ENCODE data around the gene DPP6.
A peak's percentile ranks its signal among the peaks of the same experiment; 100 is the strongest.
"Not testable (repeated sequence)": the region's sequence is repeated elsewhere in the genome, so short reads cannot be mapped to it uniquely, and the experiment has no call there.

The DPP6 gene

GRCh38 chr7:154055491-154056106 is 3.4 kb downstream of the DPP6 start:
- CTCF ChIA-PET; H3K4me3 ChIP-seq (ENCODE audit: low read depth, low read length); POLR2A ChIA-PET; DNase-seq (ENCODE audit: low read depth, low spot score): not testable (repeated sequence)

- DNase-seq (ENCODE audit: low read depth, low spot score); POLR2A ChIA-PET; H3K4me3 ChIP-seq (ENCODE audit: low read depth, low read length); CTCF ChIA-PET: not testable (repeated sequence)
Observed at GRCh38 chr7:154058783-154059182, 6.6 kb downstream of the DPP6 start.

GRCh38 chr7:154060551-154060950 is 8.4 kb downstream of the DPP6 start:
- DNase-seq (ENCODE audit: low read depth, low spot score); CTCF ChIA-PET; H3K4me3 ChIP-seq (ENCODE audit: low read depth, low read length); POLR2A ChIA-PET: not testable (repeated sequence)

GRCh38 chr7:154071833-154072232 is 19.6 kb downstream of the DPP6 start:
- CTCF ChIA-PET; POLR2A ChIA-PET; H3K4me3 ChIP-seq (ENCODE audit: low read depth, low read length); DNase-seq (ENCODE audit: low read depth, low spot score): not testable (repeated sequence)
- peak; percentile 25 for TF ChIP-seq CTCF (IDR thresholded peaks at IDR 0.05; ENCODE audit: insufficient read depth, low read length, missing control alignments)

GRCh38 chr7:154072395-154073181 is 20.4 kb downstream of the DPP6 start:
- DNase-seq (ENCODE audit: low read depth, low spot score); H3K4me3 ChIP-seq (ENCODE audit: low read depth, low read length); POLR2A ChIA-PET; CTCF ChIA-PET: not testable (repeated sequence)

GRCh38 chr7:154078523-154078922 is 26.3 kb downstream of the DPP6 start:
- POLR2A ChIA-PET; DNase-seq (ENCODE audit: low read depth, low spot score); H3K4me3 ChIP-seq (ENCODE audit: low read depth, low read length); CTCF ChIA-PET: not testable (repeated sequence)

- H3K4me3 ChIP-seq (ENCODE audit: low read depth, low read length); DNase-seq (ENCODE audit: low read depth, low spot score); CTCF ChIA-PET; POLR2A ChIA-PET: not testable (repeated sequence)
Observed at GRCh38 chr7:154080249-154080648, 28.1 kb downstream of the DPP6 start.

GRCh38 chr7:154087037-154087725 is 35.0 kb downstream of the DPP6 start:
- DNase-seq (ENCODE audit: low read depth, low spot score); CTCF ChIA-PET; H3K4me3 ChIP-seq (ENCODE audit: low read depth, low read length); POLR2A ChIA-PET: not testable (repeated sequence)

- POLR2A ChIA-PET; CTCF ChIA-PET; H3K4me3 ChIP-seq (ENCODE audit: low read depth, low read length); DNase-seq (ENCODE audit: low read depth, low spot score): not testable (repeated sequence)
Observed at GRCh38 chr7:154092093-154092492, 39.9 kb downstream of the DPP6 start.

GRCh38 chr7:154095201-154095600 is 43.0 kb downstream of the DPP6 start:
- DNase-seq (ENCODE audit: low read depth, low spot score); CTCF ChIA-PET; H3K4me3 ChIP-seq (ENCODE audit: low read depth, low read length); POLR2A ChIA-PET: not testable (repeated sequence)

- CTCF ChIA-PET; DNase-seq (ENCODE audit: low read depth, low spot score); POLR2A ChIA-PET; H3K4me3 ChIP-seq (ENCODE audit: low read depth, low read length): not testable (repeated sequence)
Observed at GRCh38 chr7:154105063-154105462, 52.9 kb downstream of the DPP6 start.

- POLR2A ChIA-PET, CTCF ChIA-PET: not testable (repeated sequence)
Observed at GRCh38 chr7:154109615-154110014, 57.4 kb downstream of the DPP6 start.

GRCh38 chr7:154113732-154114351 is 61.6 kb downstream of the DPP6 start:
- H3K4me3 ChIP-seq (ENCODE audit: low read depth, low read length); POLR2A ChIA-PET; DNase-seq (ENCODE audit: low read depth, low spot score); CTCF ChIA-PET: not testable (repeated sequence)

More at GRCh38 chr7:154109615-154110014, 57.4 kb downstream of the DPP6 start:
- DNase-seq (ENCODE audit: low read depth, low spot score); H3K4me3 ChIP-seq (ENCODE audit: low read depth, low read length): not testable (repeated sequence)

GRCh38 chr7:154117411-154118390 is 65.5 kb downstream of the DPP6 start:
- DNase-seq (ENCODE audit: low read depth, low spot score); CTCF ChIA-PET; POLR2A ChIA-PET: not testable (repeated sequence)

More at GRCh38 chr7:154117411-154118390, 65.5 kb downstream of the DPP6 start:
- H3K4me3 ChIP-seq (ENCODE audit: low read depth, low read length): not testable (repeated sequence)
